ENCODE data around the gene MUC21.
"Not testable (repeated sequence)": the region's sequence is repeated elsewhere in the genome, so short reads cannot be mapped to it uniquely, and the experiment has no call there.

The MUC21 gene

GRCh38 chr6:30969171-30969570 lies 14.3 kb upstream of the MUC21 start:
- not testable (repeated sequence) for DNase-seq (ENCODE audit: low read depth in 2 of 2)

- no peak for DNase-seq (ENCODE audit: low read depth in 2 of 2)
These were observed 12.6 kb upstream of the MUC21 start for GRCh38 chr6:30970946-30971345.

DNA sequence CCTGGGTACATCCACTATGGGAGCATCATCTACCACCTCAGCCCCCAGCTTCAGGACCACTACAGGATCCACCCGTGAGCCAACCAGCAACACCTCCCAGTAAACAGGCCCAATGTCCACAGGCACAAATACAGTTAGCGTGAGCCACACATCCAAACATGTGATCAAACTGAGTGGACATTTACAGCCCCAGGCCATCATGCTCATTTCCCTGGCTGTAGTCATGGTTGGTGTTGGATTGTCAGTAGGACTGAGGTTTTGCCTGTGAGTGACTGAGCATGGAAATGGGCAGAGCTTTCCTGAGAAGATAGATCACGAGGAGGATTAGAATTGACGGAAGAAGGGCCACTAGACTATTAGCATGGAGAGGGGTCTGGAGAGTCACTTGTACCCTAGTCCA lies 10.7 kb upstream of the MUC21 start:
- DNase-seq (ENCODE audit: low read depth in 2 of 2) = no peak

GRCh38 chr6:30974490-30975252 lies 8.8 kb upstream of the MUC21 start:
- no peak for DNase-seq (ENCODE audit: low read depth in 2 of 2)

GRCh38 chr6:30979141-30979540 lies 4.4 kb upstream of the MUC21 start:
- DNase-seq (ENCODE audit: low read depth in 2 of 2) = no peak

DNA sequence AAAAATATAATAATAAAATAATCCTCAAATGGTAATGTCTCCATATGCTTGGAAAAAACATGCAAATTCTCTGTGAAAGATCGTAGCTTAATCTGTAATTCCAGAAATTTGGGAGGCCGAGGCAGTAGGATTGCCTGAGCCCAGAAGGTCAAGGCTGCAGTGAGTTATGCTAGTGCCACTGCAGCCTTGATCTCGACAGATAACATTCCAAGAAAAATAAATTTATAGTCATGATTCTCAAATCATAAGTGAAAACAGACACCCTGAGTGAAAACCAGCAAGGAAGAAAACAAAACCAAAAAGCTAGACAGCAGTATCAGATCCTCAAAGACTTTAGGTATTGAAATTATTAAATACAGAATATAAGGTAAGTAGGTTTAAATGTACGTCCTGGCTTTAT lies 3.8 kb upstream of the MUC21 start:
- DNase-seq (ENCODE audit: low read depth in 2 of 2) = no peak

GRCh38 chr6:30981942-30982772 lies 1.4 kb upstream of the MUC21 start:
- no peak for DNase-seq (ENCODE audit: low read depth in 2 of 2)

DNA sequence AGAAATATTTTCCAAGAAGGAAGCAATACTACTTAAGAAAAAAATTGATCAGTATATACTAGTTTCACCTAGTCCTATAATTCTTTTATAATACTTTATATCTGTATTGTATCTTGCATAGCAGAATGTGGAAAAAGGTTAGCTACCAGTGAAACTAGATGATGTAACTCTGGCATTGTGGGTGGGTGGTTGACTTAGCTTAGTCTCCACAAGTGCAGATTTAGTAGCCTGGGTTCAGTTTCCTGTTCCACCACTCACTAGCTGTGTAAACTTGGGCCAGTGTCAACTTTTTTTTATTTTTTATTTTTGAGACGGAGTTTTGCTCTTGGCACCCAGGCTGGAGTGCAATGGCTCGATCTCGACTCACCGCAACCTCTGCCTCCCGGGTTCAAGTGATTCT lies 2.0 kb downstream of the MUC21 start:
- DNase-seq (ENCODE audit: low read depth in 2 of 2) = no peak

GRCh38 chr6:30987304-30987703 lies 3.8 kb downstream of the MUC21 start:
- DNase-seq (ENCODE audit: low read depth in 2 of 2) = no peak

GRCh38 chr6:30988209-30988825 lies 4.8 kb downstream of the MUC21 start:
- no peak for DNase-seq (ENCODE audit: low read depth in 2 of 2)

DNA sequence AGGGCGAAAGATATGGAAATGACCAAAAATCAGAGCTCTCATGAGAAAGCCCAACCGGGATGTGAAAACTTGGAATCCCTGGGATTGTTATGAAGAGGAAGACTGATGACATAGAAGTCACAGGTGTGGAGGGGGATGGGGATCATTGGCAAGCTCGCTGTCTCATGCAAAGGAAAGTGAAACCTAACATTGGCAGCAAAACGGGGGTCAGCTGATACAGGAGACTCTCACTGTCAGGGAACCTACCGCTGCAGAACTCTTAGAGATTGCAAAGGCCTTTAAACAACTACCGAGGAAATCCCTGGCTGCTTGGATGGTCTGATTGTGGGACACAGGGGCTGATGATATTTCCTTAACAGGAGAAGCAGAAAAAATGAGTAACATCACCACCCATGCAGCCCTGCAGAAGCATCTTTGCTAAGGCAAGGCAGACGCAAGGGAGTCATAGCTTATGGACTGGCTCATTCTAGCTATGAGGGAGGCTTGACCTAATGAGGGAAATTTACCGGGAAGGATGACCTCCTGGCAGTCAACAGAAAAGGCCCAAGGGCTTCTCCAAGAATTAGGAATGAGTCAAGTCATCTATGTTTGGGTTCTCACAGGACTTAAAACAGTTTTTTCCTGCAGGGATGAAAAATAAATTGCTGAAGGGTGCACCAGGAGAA lies 7.0 kb downstream of the MUC21 start:
- DNase-seq (ENCODE audit: low read depth in 2 of 2) = no peak

- DNase-seq (ENCODE audit: low read depth in 2 of 2) = no peak
These were observed 8.4 kb downstream of the MUC21 start for GRCh38 chr6:30991891-30992290.

DNA sequence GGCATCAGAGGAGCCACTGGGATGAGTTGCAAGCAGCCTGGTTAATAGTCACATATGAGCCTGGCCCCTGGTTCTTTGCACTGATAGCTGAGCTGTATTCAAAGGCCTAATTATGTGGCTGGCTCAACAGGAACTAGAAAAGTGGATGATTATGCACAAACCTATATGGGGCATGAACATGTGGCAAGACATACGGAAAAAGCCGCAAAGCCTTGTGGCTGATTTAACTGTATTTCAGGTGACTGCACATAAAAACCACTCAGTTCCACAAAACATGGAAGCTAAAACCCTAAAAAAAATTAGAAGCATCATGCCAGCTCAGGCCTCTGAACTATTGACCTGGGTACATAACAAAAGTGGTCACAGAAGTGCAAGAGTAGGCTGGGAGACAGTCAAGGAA lies 13.8 kb downstream of the MUC21 start:
- DNase-seq (ENCODE audit: low read depth in 2 of 2) = no peak

DNA sequence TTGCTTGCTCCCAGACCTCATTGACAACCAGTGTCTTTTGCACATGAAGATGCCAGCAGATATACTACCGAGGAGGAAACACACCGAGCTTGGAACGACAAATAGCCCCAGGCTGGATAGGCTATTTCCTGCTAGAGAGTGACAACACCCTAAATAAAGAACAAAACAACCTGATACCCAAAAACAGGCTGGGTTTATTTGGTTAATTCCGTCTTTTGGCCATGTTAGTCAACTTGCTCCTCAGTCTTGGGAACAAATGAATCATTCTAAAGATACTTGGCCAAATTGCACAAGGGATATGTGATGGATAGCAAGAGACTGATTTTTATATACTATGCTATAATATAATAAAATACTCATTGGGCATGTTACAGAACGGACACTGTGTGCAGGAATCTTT lies 15.3 kb downstream of the MUC21 start:
- DNase-seq (ENCODE audit: low read depth in 2 of 2) = no peak

- DNase-seq (ENCODE audit: low read depth in 2 of 2) = not testable (repeated sequence)
These were observed 16.7 kb downstream of the MUC21 start for GRCh38 chr6:31000067-31000860.

- DNase-seq (ENCODE audit: low read depth in 2 of 2) = no peak
These were observed 17.9 kb downstream of the MUC21 start for GRCh38 chr6:31001281-31001888.

- no peak for DNase-seq (ENCODE audit: low read depth in 2 of 2)
These were observed 19.0 kb downstream of the MUC21 start for GRCh38 chr6:31002471-31002870.

DNA sequence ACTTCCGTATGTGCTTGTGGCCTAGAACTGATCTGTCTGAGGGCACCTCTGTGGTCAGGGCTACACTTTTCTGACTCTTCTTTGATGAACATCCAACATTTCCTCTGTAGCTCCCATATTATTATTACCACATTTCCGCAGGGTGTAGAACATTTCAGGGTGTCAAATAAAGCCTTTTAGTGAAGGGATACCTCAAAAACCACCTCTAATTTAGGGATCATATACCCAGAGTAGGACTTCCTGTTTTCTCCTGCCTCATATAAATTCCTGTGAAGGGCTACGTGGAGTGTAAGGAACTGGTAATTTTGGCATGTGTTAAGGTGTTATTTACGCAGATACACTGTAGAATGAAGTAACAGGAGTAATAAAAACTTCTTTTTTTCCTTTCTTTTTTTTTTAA lies 21.3 kb downstream of the MUC21 start:
- DNase-seq (ENCODE audit: low read depth in 2 of 2) = no peak

- DNase-seq (ENCODE audit: low read depth in 2 of 2) = no peak
These were observed 21.9 kb downstream of the MUC21 start for GRCh38 chr6:31005249-31006020.

GRCh38 chr6:31007694-31008093 lies 24.2 kb downstream of the MUC21 start:
- DNase-seq (ENCODE audit: low read depth in 2 of 2) = no peak
